ENCODE measurements around the gene ULK4.

ULK4 gene

DNA sequence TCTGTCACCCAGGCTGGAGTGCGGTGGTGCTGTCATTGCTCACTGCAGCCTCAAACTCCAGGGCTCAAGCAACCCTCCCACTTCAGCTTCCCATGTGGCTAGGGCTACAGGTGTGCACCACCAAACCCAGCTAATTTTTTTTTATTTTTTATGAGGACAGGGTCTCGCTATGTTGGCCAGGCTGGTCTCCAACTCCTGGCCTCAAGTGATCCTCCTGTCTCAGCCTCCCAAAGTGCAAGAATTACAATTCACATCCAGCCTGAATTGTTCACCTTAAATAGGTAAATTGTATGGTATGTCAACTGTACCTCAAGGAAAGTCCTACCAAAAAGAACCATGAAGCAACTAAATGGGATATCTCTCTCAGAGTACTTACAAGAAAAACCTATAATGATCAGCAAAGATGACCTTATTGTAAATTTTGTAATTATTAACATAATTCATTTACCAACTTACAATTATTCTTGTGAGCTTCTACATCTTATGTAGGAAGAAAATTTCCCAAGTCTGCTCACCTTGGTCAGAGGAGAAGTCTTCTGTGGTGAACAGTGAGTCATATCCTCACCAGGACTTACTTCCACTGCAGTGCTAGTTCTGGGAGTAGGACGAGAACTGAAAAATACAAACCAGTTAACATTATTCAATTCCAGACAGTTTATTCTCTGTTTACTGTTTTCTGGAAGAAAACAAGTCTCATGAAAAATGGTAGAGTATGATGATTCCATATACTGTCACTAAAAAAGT, 54.4 kb downstream of the ULK4 start:
- no peak for ATAC-seq (ENCODE audit: insufficient read depth, low read depth)
- no peaks in the 10 kb centered on the region for H3K27me3 ChIP-seq (ENCODE audit: insufficient read depth, low read length, poor library complexity)
- H3K4me1 ChIP-seq (ENCODE audit: insufficient read depth, low read length) = no peaks in the 10 kb centered on the region
- no peaks in the 10 kb centered on the region for H3K79me2 ChIP-seq (ENCODE audit: insufficient read depth, low read length)
- no peak overlapping the region for H3K4me3 ChIP-seq (ENCODE audit: low read depth in 1 of 2, low read length in 2 of 2)
- H3K4me2 ChIP-seq (ENCODE audit: insufficient read depth, low read length) = no peak overlapping the region
- no peak overlapping the region for H3K9ac ChIP-seq (ENCODE audit: low read depth, low read length)
- H3K27ac ChIP-seq (ENCODE audit: low read length) = no peak overlapping the region
- TF ChIP-seq EZH2 (IDR thresholded peaks at IDR 0.05; ENCODE audit: borderline replicate concordance, low read depth, low read length, severe bottlenecking) = no peak
- TF ChIP-seq, protein P1, sequence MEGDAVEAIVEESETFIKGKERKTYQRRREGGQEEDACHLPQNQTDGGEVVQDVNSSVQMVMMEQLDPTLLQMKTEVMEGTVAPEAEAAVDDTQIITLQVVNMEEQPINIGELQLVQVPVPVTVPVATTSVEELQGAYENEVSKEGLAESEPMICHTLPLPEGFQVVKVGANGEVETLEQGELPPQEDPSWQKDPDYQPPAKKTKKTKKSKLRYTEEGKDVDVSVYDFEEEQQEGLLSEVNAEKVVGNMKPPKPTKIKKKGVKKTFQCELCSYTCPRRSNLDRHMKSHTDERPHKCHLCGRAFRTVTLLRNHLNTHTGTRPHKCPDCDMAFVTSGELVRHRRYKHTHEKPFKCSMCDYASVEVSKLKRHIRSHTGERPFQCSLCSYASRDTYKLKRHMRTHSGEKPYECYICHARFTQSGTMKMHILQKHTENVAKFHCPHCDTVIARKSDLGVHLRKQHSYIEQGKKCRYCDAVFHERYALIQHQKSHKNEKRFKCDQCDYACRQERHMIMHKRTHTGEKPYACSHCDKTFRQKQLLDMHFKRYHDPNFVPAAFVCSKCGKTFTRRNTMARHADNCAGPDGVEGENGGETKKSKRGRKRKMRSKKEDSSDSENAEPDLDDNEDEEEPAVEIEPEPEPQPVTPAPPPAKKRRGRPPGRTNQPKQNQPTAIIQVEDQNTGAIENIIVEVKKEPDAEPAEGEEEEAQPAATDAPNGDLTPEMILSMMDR (IDR thresholded peaks at IDR 0.05; ENCODE audit: borderline replicate concordance, extremely low read depth, low read length, poor library complexity, severe bottlenecking) = no peak
- H3K36me3 ChIP-seq (ENCODE audit: insufficient read depth, low read length) = peaks cover 9% of the 10 kb centered on the region; the same call in 1 of the 2 replicates
- H4K20me1 ChIP-seq (ENCODE audit: insufficient read depth, low read length) = no peaks in the 10 kb centered on the region
- H3K9me3 ChIP-seq (ENCODE audit: insufficient read depth, low read length, severe bottlenecking) = no peaks in the 10 kb centered on the region
- DNase-seq = no peak
- no peak overlapping the region for H2AFZ ChIP-seq (ENCODE audit: low read depth, low read length)

DNA sequence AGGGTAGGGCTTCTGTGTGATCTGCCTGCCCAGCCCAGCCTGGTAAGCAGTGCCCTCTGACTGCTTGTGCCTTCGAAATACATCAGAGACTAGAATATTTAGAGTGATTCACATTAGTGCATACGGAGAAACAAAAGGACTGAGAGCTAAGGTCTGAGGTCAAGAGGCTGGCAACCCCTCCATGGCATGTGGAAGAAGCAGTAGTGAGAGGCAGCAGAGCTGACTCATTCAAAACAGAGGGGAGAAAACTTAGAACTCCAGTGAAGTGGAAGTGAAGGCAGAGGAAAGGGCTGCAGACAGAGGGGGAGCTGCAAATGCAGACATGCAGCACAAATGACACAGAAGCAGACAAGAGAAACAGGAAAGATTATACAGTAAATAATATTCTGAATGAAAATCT, 61.6 kb downstream of the ULK4 start:
- Histone ChIP-seq H3K27me3 (ENCODE audit: insufficient read depth, low read length, poor library complexity) (no peaks in the 10 kb centered on the region), H2AFZ (ENCODE audit: low read depth, low read length) (no peak overlapping the region), H3K36me3 (ENCODE audit: insufficient read depth, low read length) (no peaks in the 10 kb centered on the region; the same call in 1 of the 2 replicates), H4K20me1 (ENCODE audit: insufficient read depth, low read length) (no peaks in the 10 kb centered on the region), H3K4me3 (ENCODE audit: low read depth in 1 of 2, low read length in 2 of 2) (no peak overlapping the region), H3K4me1 (ENCODE audit: insufficient read depth, low read length) (no peaks in the 10 kb centered on the region), H3K79me2 (ENCODE audit: insufficient read depth, low read length) (no peaks in the 10 kb centered on the region), H3K9ac (ENCODE audit: low read depth, low read length) (no peak overlapping the region), H3K9me3 (ENCODE audit: insufficient read depth, low read length, severe bottlenecking) (no peaks in the 10 kb centered on the region), H3K27ac (ENCODE audit: low read length) (no peak overlapping the region), H3K4me2 (ENCODE audit: insufficient read depth, low read length) (no peak overlapping the region)
- TF ChIP-seq, protein P1 (IDR thresholded peaks at IDR 0.05; ENCODE audit: borderline replicate concordance, extremely low read depth, low read length, poor library complexity, severe bottlenecking) = no peak
- no peak for TF ChIP-seq EZH2 (IDR thresholded peaks at IDR 0.05; ENCODE audit: borderline replicate concordance, low read depth, low read length, severe bottlenecking)
- DNase-seq (no peak), ATAC-seq (ENCODE audit: insufficient read depth, low read depth) (no peak)

DNA sequence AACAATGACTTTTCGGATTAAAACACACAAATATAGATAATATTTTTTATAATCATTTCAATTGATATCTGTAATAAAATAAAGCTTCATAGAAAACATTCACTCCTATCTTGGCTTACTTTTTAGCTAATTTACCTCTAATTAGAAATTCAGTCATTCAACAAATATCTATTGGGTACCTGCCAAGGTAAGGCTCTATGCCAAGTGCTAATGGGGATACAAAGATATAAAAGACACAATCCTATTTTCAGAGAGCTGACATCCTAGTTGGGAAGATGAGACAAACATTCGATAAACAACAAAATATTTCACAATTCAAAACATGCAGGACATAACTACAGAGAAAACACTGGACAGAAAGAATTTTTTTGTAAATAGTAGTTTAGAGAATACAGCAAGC, 63.3 kb downstream of the ULK4 start:
- Histone ChIP-seq H3K27me3 (ENCODE audit: insufficient read depth, low read length, poor library complexity) (no peaks in the 10 kb centered on the region), H2AFZ (ENCODE audit: low read depth, low read length) (no peak overlapping the region), H3K4me3 (ENCODE audit: low read depth in 1 of 2, low read length in 2 of 2) (no peak overlapping the region), H3K27ac (ENCODE audit: low read length) (no peak overlapping the region), H3K79me2 (ENCODE audit: insufficient read depth, low read length) (no peaks in the 10 kb centered on the region), H4K20me1 (ENCODE audit: insufficient read depth, low read length) (no peaks in the 10 kb centered on the region), H3K4me2 (ENCODE audit: insufficient read depth, low read length) (no peak overlapping the region), H3K36me3 (ENCODE audit: insufficient read depth, low read length) (no peaks in the 10 kb centered on the region; the same call in 1 of the 2 replicates), H3K9me3 (ENCODE audit: insufficient read depth, low read length, severe bottlenecking) (no peaks in the 10 kb centered on the region), H3K4me1 (ENCODE audit: insufficient read depth, low read length) (no peaks in the 10 kb centered on the region), H3K9ac (ENCODE audit: low read depth, low read length) (no peak overlapping the region)
- no peak for DNase-seq
- ATAC-seq (ENCODE audit: insufficient read depth, low read depth) = no peak
- TF ChIP-seq, protein P1 (IDR thresholded peaks at IDR 0.05; ENCODE audit: borderline replicate concordance, extremely low read depth, low read length, poor library complexity, severe bottlenecking) = no peak
- TF ChIP-seq EZH2 (IDR thresholded peaks at IDR 0.05; ENCODE audit: borderline replicate concordance, low read depth, low read length, severe bottlenecking) = no peak

All from DND-41 (cell line).